Ishikawa (cell line): ENCODE measurements around the gene SELENOH.

Source experiments
- CEBPB ChIP-seq: IDR thresholded peaks from 2 replicates; pipeline ENCODE4 v1.6.1; 2012
- CREB1 ChIP-seq: IDR thresholded peaks from 2 replicates; pipeline ENCODE4 v1.6.1; 2012; ENCODE audit warnings: low read depth
- EGR1 ChIP-seq: IDR thresholded peaks from 2 replicates; pipeline ENCODE4 v1.6.1; 2012
- EP300 ChIP-seq: IDR thresholded peaks from 2 replicates; pipeline ENCODE4 v1.6.1; 2012; ENCODE audit warnings: borderline replicate concordance
- FOXM1 ChIP-seq: IDR thresholded peaks from 2 replicates; pipeline ENCODE4 v1.6.1; 2012; ENCODE audit warnings: low read depth, borderline replicate concordance
- NFIC ChIP-seq: IDR thresholded peaks from 2 replicates; pipeline ENCODE4 v1.6.1; 2012
- RAD21 ChIP-seq: IDR thresholded peaks from 2 replicates; pipeline ENCODE4 v1.6.1; 2012; ENCODE audit warnings: low read depth
- REST ChIP-seq: IDR thresholded peaks from 2 replicates; pipeline ENCODE4 v1.6.1; 2012; ENCODE audit warnings: low read depth, mild to moderate bottlenecking
- TAF1 ChIP-seq: IDR thresholded peaks from 2 replicates; pipeline ENCODE4 v1.6.1; 2012; ENCODE audit warnings: low read depth, mild to moderate bottlenecking
- TCF12 ChIP-seq: IDR thresholded peaks from 2 replicates; pipeline ENCODE4 v1.6.1; 2012; ENCODE audit warnings: low read depth
- TEAD4 ChIP-seq: IDR thresholded peaks from 2 replicates; pipeline ENCODE4 v1.6.1; 2012
- YY1 ChIP-seq: IDR thresholded peaks from 2 replicates; pipeline ENCODE4 v1.6.1; 2012; ENCODE audit warnings: low read depth
- ZBTB7A ChIP-seq: IDR thresholded peaks from 2 replicates; pipeline ENCODE4 v1.6.1; 2012; ENCODE audit warnings: low read depth
- TF ChIP-seq, protein P1 (sequence below): IDR thresholded peaks from 2 replicates; pipeline ENCODE4 v1.6.1; 2012
- TF ChIP-seq, protein P2 (sequence below): IDR thresholded peaks from 2 replicates; pipeline ENCODE4 v1.6.1; 2012

The SELENOH gene

GRCh38 chr11:57779276-57779675 lies 38.0 kb downstream of the SELENOH start:
- TF ChIP-seq ZBTB7A (no peak), CEBPB (no peak), NFIC (no peak), TCF12 (no peak), TEAD4 (peak; percentile 39; the same call in 1 of the 2 replicates)

- TF ChIP-seq, protein P1, sequence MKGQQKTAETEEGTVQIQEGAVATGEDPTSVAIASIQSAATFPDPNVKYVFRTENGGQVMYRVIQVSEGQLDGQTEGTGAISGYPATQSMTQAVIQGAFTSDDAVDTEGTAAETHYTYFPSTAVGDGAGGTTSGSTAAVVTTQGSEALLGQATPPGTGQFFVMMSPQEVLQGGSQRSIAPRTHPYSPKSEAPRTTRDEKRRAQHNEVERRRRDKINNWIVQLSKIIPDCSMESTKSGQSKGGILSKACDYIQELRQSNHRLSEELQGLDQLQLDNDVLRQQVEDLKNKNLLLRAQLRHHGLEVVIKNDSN = peak; percentile 60
- peak; percentile 10; the same call in 1 of the 2 replicates for TF ChIP-seq REST
- TF ChIP-seq EGR1 = no peak
- peak; percentile 32; the same call in 1 of the 2 replicates for TF ChIP-seq TAF1
- 0 out of 2 replicates have a peak, but pooled peaks have one; percentile 32 for TF ChIP-seq ZBTB7A
- TF ChIP-seq, protein P2, sequence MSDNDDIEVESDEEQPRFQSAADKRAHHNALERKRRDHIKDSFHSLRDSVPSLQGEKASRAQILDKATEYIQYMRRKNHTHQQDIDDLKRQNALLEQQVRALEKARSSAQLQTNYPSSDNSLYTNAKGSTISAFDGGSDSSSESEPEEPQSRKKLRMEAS = peak; percentile 96
- peak; percentile 78 for TF ChIP-seq NFIC
- peak; percentile 73 for TF ChIP-seq CREB1
- TF ChIP-seq TEAD4 = peak; percentile 75
- TF ChIP-seq YY1 = peak; percentile 66
- TF ChIP-seq TCF12 = peak; percentile 92
- TF ChIP-seq FOXM1 = peak; percentile 78
- TF ChIP-seq EP300 = peak; percentile 84
- peak; percentile 27; the same call in 1 of the 2 replicates for TF ChIP-seq CEBPB
- TF ChIP-seq RAD21 = peak; percentile 40; the same call in 1 of the 2 replicates
These were observed 40.2 kb downstream of the SELENOH start for GRCh38 chr11:57781529-57781943.

DNA sequence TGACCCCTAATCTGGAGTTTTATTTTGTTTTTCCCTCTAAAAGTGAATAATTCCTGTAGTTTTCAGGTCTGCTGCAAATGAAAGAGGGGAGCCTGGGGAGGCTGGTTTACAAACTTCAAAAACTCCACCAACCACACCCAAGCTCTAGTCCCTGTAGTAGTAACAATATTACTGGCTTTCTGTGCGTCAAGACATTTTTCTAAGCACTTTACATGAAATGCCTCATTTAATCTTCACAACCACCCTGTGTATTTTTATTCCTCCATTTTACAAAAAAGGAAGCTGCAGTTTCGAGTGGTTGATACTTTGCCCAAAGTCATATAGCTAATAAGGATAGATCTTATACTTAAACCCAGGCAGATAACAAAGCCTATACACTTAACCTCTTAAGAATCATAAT lies 43.8 kb downstream of the SELENOH start:
- TF ChIP-seq TAF1 (no peak), EP300 (no peak), RAD21 (no peak), CREB1 (no peak), EGR1 (no peak), ZBTB7A (no peak), REST (no peak), CEBPB (no peak), TEAD4 (no peak), TCF12 (no peak), FOXM1 (no peak), YY1 (no peak), NFIC (no peak)
- TF ChIP-seq, protein P1 = no peak
- TF ChIP-seq, protein P2 = no peak

DNA sequence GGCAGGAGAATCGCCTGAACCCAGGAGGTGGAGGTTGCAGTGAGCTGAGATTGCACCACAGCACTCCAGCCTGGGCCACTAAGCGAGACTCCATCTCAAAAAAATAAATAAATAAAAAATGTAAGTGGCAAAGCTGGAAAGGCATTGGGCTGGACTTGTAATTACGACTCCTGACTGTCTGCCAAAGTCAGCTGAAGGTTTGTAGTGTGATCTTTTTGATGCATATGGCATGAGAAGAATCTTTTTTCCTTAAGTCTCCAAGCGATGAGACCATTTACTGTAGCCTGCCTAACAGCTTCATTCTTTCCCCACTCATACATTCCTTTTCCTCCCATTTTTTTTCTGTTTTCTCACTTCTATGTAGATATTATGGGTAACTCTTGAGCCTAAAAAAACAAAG lies 45.1 kb downstream of the SELENOH start:
- TF ChIP-seq, protein P1 = no peak
- TF ChIP-seq EP300 = no peak
- TF ChIP-seq ZBTB7A = no peak
- TF ChIP-seq TEAD4 = no peak
- TF ChIP-seq, protein P2 = no peak
- TF ChIP-seq FOXM1 = no peak
- TF ChIP-seq CEBPB = no peak
- TF ChIP-seq REST = no peak
- no peak for TF ChIP-seq YY1
- TF ChIP-seq CREB1 = no peak
- TF ChIP-seq NFIC = no peak
- no peak for TF ChIP-seq TAF1
- TF ChIP-seq EGR1 = no peak
- no peak for TF ChIP-seq TCF12
- no peak for TF ChIP-seq RAD21
